SK-N-SH treated with all-trans-retinoic acid at 6 μM for 48 hours (cell line): ENCODE results near the gene OR5D16.

Experiments used
- ATAC-seq: fragments of 200-7000 bp; cut with Tn5 transposase; 3 replicates; pipeline ENCODE4 v1.9.1; 2020; ENCODE audit warnings: mild to moderate bottlenecking, moderate library complexity
- ARNTL ChIP-seq: fragments of 450-650 bp; formaldehyde crosslinking; IDR thresholded peaks from 2 replicates; pipeline ENCODE4 v1.5.0; 2020; ENCODE audit warnings: low read depth, mild to moderate bottlenecking, moderate library complexity, borderline replicate concordance
- BACH2 ChIP-seq: fragments of 250-450 bp; sonication (Bioruptor Pico); IDR thresholded peaks from 2 replicates; pipeline ENCODE4 v1.9.0; 2021; ENCODE audit warnings: mild to moderate bottlenecking, borderline replicate concordance
- CREB5 ChIP-seq: fragments of 250-450 bp; sonication (Bioruptor Pico); IDR thresholded peaks from 2 replicates; pipeline ENCODE4 v1.5.1; 2020; ENCODE audit warnings: low read depth, mild to moderate bottlenecking, moderate library complexity
- CSDC2 ChIP-seq: fragments of 250-450 bp; sonication (Bioruptor Pico); IDR thresholded peaks from 2 replicates; pipeline ENCODE4 v1.5.0; 2020; ENCODE audit warnings: mild to moderate bottlenecking, moderate library complexity
- CSRNP3 ChIP-seq: fragments of 250-450 bp; sonication (Bioruptor Pico); IDR thresholded peaks from 2 replicates; pipeline ENCODE4 v1.5.1; 2021; ENCODE audit warnings: mild to moderate bottlenecking, moderate library complexity
- ESRRG ChIP-seq: fragments of 250-450 bp; sonication (Bioruptor Pico); IDR thresholded peaks from 2 replicates; pipeline ENCODE4 v1.6.1; 2021; ENCODE audit warnings: mild to moderate bottlenecking
- GLIS3 ChIP-seq: fragments of 250-450 bp; sonication (Bioruptor Pico); IDR thresholded peaks from 2 replicates; pipeline ENCODE4 v1.5.0; 2020; ENCODE audit warnings: mild to moderate bottlenecking, moderate library complexity
- ISL1 ChIP-seq: fragments of 250-450 bp; sonication (Bioruptor Pico); IDR thresholded peaks from 2 replicates; pipeline ENCODE4 v2.1.2; 2022; ENCODE audit warnings: mild to moderate bottlenecking, moderate library complexity
- OSR1 ChIP-seq: fragments of 250-450 bp; sonication (Bioruptor Pico); IDR thresholded peaks from 2 replicates; pipeline ENCODE4 v1.8.0; 2022; ENCODE audit warnings: moderate library complexity, mild to moderate bottlenecking, inconsistent platforms
- PATZ1 ChIP-seq: fragments of 250-450 bp; sonication (Bioruptor Pico); IDR thresholded peaks from 2 replicates; pipeline ENCODE4 v1.8.0; 2020; ENCODE audit warnings: mild to moderate bottlenecking, moderate library complexity, borderline replicate concordance
- POU6F1 ChIP-seq: fragments of 250-450 bp; sonication (Bioruptor Pico); IDR thresholded peaks from 2 replicates; pipeline ENCODE4 v1.8.0; 2021; ENCODE audit warnings: low read depth, mild to moderate bottlenecking, moderate library complexity, borderline replicate concordance
- PPARA ChIP-seq: fragments of 250-450 bp; sonication (Bioruptor Pico); IDR thresholded peaks from 2 replicates; pipeline ENCODE4 v1.5.0; 2020; ENCODE audit warnings: mild to moderate bottlenecking, borderline replicate concordance
- RARB ChIP-seq: fragments of 250-450 bp; sonication (Bioruptor Pico); IDR thresholded peaks from 2 replicates; pipeline ENCODE4 v1.8.0; 2021; ENCODE audit warnings: mild to moderate bottlenecking, moderate library complexity
- SNAI2 ChIP-seq: fragments of 250-450 bp; sonication (Bioruptor Pico); IDR thresholded peaks from 2 replicates; pipeline ENCODE4 v1.5.0; 2020; ENCODE audit warnings: mild to moderate bottlenecking, moderate library complexity
- TOX ChIP-seq: fragments of 250-450 bp; sonication (Bioruptor Pico); IDR thresholded peaks from 2 replicates; pipeline ENCODE4 v1.8.0; 2021; ENCODE audit warnings: mild to moderate bottlenecking, moderate library complexity, borderline replicate concordance
- TSHZ2 ChIP-seq: fragments of 250-450 bp; sonication (Bioruptor Pico); IDR thresholded peaks from 2 replicates; pipeline ENCODE4 v1.5.0; 2020; ENCODE audit warnings: mild to moderate bottlenecking, moderate library complexity
- ZC3H10 ChIP-seq: fragments of 250-450 bp; sonication (Bioruptor Pico); IDR thresholded peaks from 2 replicates; pipeline ENCODE4 v1.5.1; 2021; ENCODE audit warnings: mild to moderate bottlenecking, moderate library complexity
- ZFP3 ChIP-seq: fragments of 250-450 bp; sonication (Bioruptor Pico); IDR thresholded peaks from 2 replicates; pipeline ENCODE4 v1.5.0; 2020; ENCODE audit warnings: mild to moderate bottlenecking, moderate library complexity
- ZFP30 ChIP-seq: fragments of 450-650 bp; formaldehyde crosslinking; IDR thresholded peaks from 2 replicates; pipeline ENCODE4 v1.5.0; 2022; ENCODE audit warnings: mild to moderate bottlenecking, moderate library complexity
- ZNF565 ChIP-seq: fragments of 450-650 bp; formaldehyde crosslinking; conservative IDR thresholded peaks from 2 replicates; pipeline ENCODE4 v1.5.0; 2020; ENCODE audit warnings: low read depth, mild to moderate bottlenecking, moderate library complexity
- ZNF70 ChIP-seq: fragments of 450-650 bp; formaldehyde crosslinking; IDR thresholded peaks from 2 replicates; pipeline ENCODE4 v1.5.0; 2020; ENCODE audit warnings: mild to moderate bottlenecking, moderate library complexity
- ZNF8 ChIP-seq: fragments of 450-650 bp; formaldehyde crosslinking; IDR thresholded peaks from 2 replicates; pipeline ENCODE4 v1.5.0; 2020; ENCODE audit warnings: mild to moderate bottlenecking, moderate library complexity

The OR5D16 gene

GRCh38 chr11:55838452-55838851 is at the start of gene OR5D16:
TSS of gene OR5D16 (plus strand) at chr11:55838752. CDS start at chr11:55838752, 0 bp downstream.
- ATAC-seq, result no peak
- TF ChIP-seq ZNF565 (CRISPR knock-in tag), result no peak
- no peak for TF ChIP-seq ZFP3 (CRISPR knock-in tag)
- no peak for TF ChIP-seq PATZ1
- TF ChIP-seq CSRNP3 (CRISPR knock-in tag), result no peak
- no peak for TF ChIP-seq GLIS3 (CRISPR knock-in tag)
- TF ChIP-seq BACH2 (CRISPR knock-in tag), result no peak
- no peak for TF ChIP-seq CREB5
- TF ChIP-seq ZNF70 (CRISPR knock-in tag), result no peak

- no peak for ATAC-seq
- TF ChIP-seq POU6F1 (no peak), RARB (no peak), ISL1 (CRISPR knock-in tag) (no peak), ZC3H10 (CRISPR knock-in tag) (no peak), ZNF8 (CRISPR knock-in tag) (no peak), TOX (CRISPR knock-in tag) (no peak), SNAI2 (no peak), ARNTL (CRISPR knock-in tag) (no peak), TSHZ2 (no peak), CREB5 (no peak)
Measured at GRCh38 chr11:55791606-55792005, 46.9 kb upstream of the OR5D16 start.

GRCh38 chr11:55793321-55793720 is 45.2 kb upstream of the OR5D16 start:
- ATAC-seq, result no peak
- TF ChIP-seq RARB, result no peak
- TF ChIP-seq CSDC2 (CRISPR knock-in tag), result no peak
- TF ChIP-seq SNAI2, result no peak
- no peak for TF ChIP-seq CSRNP3 (CRISPR knock-in tag)
- no peak for TF ChIP-seq ESRRG (CRISPR knock-in tag)
- TF ChIP-seq OSR1 (CRISPR knock-in tag), result no peak
- TF ChIP-seq PPARA (CRISPR knock-in tag), result no peak
- no peak for TF ChIP-seq ZFP30 (CRISPR knock-in tag)
- no peak for TF ChIP-seq TSHZ2
- TF ChIP-seq TOX (CRISPR knock-in tag), result no peak
- TF ChIP-seq ZNF565 (CRISPR knock-in tag), result no peak
- no peak for TF ChIP-seq ZNF70 (CRISPR knock-in tag)
- TF ChIP-seq ISL1 (CRISPR knock-in tag), result no peak
- TF ChIP-seq ZNF8 (CRISPR knock-in tag), result no peak
